Activated CD4-positive, alpha-beta T cell treated with anti-CD3 and anti-CD28 coated beads, Interleukin-2, Interleukin-4, amounts not matched to agents 100 ng/mL and 50 ng/mL, durations not matched to agents 16 hours and 8 hours (primary cell): ENCODE data around the gene ZBTB48.
A peak's percentile ranks its signal among the peaks of the same experiment; 100 is the strongest.
"Not testable (repeated sequence)": the region's sequence is repeated elsewhere in the genome, so short reads cannot be mapped to it uniquely, and the experiment has no call there.

Experiments
- DNase-seq: peaks from one replicate; pipeline ENCODE4 v3.0.0-alpha.2; 2020; ENCODE audit warnings: low spot score

ZBTB48 gene

GRCh38 chr1:6579374-6580118 is at the start of gene ZBTB48:
Gene ZBTB48 (plus strand): TSS chr1:6579994. CDS start chr1:6580610, 616 bp downstream.
- DNase-seq = peak; percentile 98

GRCh38 chr1:6530504-6531160 is 49.2 kb upstream of the ZBTB48 start:
- no peak for DNase-seq

DNA sequence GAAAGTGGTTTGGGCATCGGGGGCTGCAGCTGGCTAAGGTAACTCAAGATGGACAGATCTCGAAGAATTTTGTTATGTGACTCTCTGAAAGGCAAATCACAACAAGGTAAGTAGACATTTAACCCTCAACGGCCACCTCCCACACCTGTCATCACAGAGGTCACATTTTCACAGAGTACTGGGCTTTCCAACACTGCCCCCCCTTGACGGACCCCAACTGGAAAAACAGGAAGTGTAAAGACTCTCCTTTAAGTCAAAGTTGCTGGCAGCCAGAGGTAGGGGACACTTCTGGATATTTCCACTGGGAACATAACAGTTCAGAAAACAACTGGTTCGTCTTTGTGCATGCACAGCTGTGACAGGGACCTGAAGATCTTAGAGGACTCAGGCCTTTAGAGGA is 47.8 kb upstream of the ZBTB48 start:
- no peak for DNase-seq

DNA sequence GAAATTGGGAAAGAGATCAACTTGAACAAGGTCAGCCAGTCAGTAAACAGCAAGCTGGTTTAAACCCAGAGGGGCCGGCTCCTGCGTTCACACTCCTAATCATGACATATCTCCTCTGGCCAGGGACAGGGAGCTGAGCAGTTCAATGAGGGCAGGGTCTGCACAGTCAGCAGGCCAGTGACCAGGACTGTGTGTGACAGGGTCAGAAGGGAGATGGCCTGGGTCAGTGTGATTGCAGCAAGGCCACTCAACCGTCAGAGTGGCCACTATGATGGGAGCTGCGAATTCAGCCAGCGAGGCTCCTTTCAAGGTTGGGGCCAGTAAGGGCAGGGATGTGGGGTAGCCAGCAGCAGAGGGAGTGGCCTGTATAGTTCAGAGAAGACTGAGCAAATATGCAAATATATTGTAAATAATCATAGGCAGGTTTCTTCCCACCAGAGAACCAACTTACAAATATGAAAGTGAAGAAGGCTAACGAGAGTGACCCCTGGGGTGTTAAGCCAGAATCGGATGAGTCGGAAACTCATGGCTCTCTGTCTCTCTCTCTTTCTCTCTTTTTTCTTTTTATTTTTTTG is 45.5 kb upstream of the ZBTB48 start:
- DNase-seq = no peak

- no peak for DNase-seq
Measured at GRCh38 chr1:6535214-6535613, 44.6 kb upstream of the ZBTB48 start.

- DNase-seq = no peak
Measured at GRCh38 chr1:6536291-6536690, 43.5 kb upstream of the ZBTB48 start.

DNA sequence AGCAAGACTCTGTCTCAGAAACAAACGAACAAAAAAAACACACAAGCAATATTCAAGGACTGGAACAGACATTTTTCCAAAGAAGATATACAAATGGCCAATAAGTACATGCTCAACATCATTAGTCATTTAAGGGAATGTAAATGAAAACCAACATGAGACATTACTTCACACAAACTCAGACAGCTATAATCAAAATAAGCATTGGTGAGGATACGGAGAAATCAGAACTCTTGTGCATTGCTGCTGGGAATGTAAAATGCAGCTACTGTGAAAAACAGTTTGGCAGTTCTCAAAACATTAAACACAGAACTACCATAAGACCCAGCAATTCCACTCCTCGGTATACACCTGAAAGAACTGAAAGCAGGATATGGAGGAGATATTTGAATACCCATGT is 40.8 kb upstream of the ZBTB48 start:
- DNase-seq = no peak

GRCh38 chr1:6544831-6545230 is 35.0 kb upstream of the ZBTB48 start:
- peak; percentile 50 for DNase-seq

- DNase-seq = no peak
Measured at GRCh38 chr1:6545276-6546112, 34.3 kb upstream of the ZBTB48 start.

DNA sequence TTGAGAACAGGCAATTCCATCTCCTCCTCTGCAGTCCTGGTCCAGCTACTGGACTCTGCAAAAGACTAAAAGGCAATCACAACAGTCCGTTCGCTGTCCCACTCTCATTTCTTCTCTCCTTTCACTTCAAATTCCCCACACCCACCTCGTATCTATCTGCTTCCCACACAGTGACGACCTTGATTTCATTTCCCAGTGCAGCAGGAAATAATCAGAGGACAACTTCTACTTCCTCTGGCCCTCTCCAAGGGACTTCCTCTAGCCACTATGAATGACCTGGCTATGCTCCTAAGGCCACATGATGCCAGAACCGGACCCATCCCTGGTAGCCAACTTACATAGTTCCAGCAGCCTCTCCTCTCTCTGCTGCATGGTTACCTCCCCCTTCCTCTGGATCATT is 33.5 kb upstream of the ZBTB48 start:
- DNase-seq = no peak

GRCh38 chr1:6547301-6547700 is 32.5 kb upstream of the ZBTB48 start:
- no peak for DNase-seq

GRCh38 chr1:6554031-6554906 is 25.5 kb upstream of the ZBTB48 start, which contains the start of gene NOL9:
Gene NOL9 (minus strand): TSS chr1:6554513. CDS start chr1:6554502, 11 bp downstream.
- peak; percentile 95 for DNase-seq

DNA sequence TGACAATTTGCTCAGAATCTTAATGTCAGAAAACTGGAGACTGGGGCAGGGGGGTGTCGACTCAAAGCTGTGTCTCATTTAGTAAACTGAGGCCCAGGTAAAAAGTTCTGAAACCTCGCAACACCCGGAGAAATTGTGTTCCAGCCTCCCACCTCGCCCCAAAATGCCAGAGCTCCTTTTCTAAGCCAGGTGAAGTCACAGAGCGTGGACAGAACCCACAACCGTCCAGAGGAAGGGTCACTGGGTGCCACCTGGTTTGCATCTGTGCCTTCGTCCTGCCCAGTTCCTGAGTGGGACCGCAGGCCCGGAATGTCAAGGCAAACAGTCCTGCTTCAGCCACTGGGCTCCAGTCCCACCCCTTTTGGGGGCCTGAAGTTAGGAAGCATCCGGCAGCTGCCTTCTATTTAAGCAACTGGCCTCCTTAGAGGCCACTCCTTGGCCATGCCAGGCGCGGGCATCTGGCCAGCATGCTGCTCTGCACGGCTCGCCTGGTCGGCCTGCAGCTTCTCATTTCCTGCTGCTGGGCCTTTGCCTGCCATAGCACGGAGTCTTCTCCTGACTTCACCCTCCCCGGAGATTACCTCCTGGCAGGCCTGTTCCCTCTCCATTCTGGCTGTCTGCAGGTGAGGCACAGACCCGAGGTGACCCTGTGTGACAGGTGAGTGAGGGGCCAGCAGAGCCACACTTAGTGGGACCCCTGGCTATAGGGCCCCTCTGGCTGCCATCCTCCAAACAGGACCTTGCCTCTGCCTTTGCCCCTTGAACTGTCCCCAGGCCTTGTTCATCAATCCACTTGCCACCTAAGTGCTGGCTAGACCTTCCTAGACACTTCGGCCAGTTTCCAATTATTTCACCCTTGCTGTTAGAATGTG is 24.7 kb upstream of the ZBTB48 start, which contains the start of gene TAS1R1:
Gene TAS1R1 (plus strand): TSS at position 401 of the 872 bp plus-strand sequence. CDS start 67 bp downstream, at position 468.
- no peak for DNase-seq

DNA sequence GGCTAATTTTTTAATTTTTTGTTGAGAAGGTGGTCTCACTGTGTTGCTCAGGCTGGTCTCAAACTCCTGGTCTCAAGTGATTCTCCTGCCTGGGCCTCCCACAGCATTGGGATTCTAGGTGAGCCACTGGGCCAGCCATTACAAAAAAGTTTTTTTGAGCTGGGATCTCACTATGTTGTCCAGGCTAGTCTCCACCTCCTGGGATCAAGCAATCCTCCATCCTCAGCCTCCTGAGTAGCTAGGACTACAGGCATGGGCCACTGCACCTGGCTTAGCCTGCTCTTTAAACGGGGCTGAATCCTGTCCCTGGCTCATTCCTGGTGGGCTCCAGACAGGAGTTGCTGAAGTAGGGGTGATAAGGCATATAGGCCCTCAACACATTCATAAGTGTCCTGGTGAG is 22.2 kb upstream of the ZBTB48 start:
- DNase-seq = no peak

GRCh38 chr1:6559161-6559560 is 20.6 kb upstream of the ZBTB48 start:
- not testable (repeated sequence) for DNase-seq

DNA sequence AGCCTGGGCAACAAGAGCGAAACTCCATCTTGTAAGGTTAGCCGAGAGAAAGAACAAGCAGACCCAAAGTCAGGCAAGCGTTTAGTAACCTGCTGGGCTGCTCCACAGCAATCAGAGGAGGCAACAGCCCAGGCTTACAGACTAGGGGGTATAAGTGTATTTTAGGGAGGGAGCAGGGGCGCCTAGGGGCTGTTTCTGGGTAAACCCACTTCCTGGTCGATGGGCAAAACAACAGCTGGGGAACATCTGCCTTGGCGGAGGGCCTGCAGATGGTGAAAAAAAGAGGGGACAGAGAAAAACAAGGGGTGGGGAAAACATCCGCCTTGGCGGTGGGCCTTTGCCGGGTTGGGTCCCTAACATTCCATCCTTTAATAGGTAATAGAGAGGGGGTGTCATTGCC is 19.5 kb upstream of the ZBTB48 start:
- DNase-seq = no peak

- DNase-seq = no peak
Measured at GRCh38 chr1:6569033-6569432, 10.8 kb upstream of the ZBTB48 start.

DNA sequence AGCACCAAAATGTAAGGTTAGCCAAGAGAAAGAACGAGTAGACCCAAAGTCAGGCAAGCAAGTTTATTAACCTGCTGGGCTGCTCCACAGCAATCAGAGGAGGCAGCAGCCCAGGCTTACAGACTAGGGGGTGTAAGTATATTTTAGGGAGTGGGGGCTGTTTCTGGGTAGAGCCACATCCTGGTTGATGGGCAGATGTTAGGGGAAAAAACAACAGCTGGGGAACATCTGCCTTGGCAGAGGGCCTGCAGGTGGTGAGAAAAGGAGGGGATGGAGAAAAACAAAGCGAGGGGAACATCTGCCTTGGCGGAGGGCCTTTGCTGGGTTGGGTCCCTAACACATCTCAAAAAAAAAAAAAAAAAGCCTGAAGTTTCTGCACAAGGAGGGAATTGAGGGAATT is 9.7 kb upstream of the ZBTB48 start:
- no peak for DNase-seq

DNA sequence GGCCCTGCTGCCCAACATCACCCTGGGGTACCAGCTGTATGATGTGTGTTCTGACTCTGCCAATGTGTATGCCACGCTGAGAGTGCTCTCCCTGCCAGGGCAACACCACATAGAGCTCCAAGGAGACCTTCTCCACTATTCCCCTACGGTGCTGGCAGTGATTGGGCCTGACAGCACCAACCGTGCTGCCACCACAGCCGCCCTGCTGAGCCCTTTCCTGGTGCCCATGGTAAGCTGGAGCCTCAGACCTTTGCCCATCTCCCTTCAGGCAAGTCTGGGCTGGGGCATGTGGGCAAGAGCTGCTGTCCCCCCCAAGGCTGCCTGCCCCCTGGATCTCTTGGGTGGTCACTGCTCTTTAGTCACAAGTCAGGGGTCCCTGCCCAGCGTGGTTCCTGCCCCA is 8.8 kb upstream of the ZBTB48 start:
- no peak for DNase-seq
